Spleen (tissue), 7 donors: Measurements from ENCODE around the gene PLEKHA3.

Source experiments
- POLR2A ChIP-seq, 3 donors: fragments of 450-650 bp; IDR thresholded peaks; one replicate each; pipeline ENCODE4 v1.5.1; 2017; ENCODE audit warnings: antibody characterized with exemption in 3 of 3, mild to moderate bottlenecking in 1 of 3
- POLR2AphosphoS5 ChIP-seq, 3 donors: sonication (generic); formaldehyde crosslinking; IDR thresholded peaks; one replicate each; pipeline ENCODE4 v1.5.1; 2017; ENCODE audit warnings: antibody characterized with exemption in 3 of 3
- TF ChIP-seq, protein P1 (sequence below), 11 experiments: fragments of 200-600 bp in 7 of 11; fragments of 450-650 bp in 4 of 11; sonication (generic) in 4 of 11; IDR thresholded peaks in 8 of 11; conservative IDR thresholded peaks in 3 of 11; 1 replicate in 7 of 11; 2 replicates in 4 of 11; pipeline versions ENCODE4 v1.4.0 to v1.8.0; 2016 to 2021; ENCODE audit warnings: antibody characterized with exemption in 11 of 11, inconsistent platforms in 4 of 11, mild to moderate bottlenecking in 1 of 11
- donor health status: DM: no; HTN: no; CAD: no; lungs with moderate emphysema.
- donor health status: DM: no; HTN: no; CAD: no.
- donor health status: DM: no; HTN: no; CAD: no.

DNA sequence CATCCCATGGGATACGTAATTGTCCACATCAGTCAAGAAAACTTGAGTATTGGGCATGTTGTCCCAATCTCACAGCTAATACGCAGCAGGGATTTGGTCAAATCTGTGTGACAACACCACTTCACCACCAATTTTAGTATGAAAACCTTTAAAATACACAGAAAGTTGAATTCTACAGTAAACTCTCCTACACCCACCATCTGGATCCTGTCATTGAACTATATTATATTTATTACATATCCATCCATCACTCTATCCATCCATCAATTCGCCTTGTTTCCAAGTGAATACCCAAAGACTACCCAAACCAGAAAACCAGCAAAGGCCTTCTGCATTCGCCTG is 1.0 kb upstream of the PLEKHA3 start:
- TF ChIP-seq, protein P1, sequence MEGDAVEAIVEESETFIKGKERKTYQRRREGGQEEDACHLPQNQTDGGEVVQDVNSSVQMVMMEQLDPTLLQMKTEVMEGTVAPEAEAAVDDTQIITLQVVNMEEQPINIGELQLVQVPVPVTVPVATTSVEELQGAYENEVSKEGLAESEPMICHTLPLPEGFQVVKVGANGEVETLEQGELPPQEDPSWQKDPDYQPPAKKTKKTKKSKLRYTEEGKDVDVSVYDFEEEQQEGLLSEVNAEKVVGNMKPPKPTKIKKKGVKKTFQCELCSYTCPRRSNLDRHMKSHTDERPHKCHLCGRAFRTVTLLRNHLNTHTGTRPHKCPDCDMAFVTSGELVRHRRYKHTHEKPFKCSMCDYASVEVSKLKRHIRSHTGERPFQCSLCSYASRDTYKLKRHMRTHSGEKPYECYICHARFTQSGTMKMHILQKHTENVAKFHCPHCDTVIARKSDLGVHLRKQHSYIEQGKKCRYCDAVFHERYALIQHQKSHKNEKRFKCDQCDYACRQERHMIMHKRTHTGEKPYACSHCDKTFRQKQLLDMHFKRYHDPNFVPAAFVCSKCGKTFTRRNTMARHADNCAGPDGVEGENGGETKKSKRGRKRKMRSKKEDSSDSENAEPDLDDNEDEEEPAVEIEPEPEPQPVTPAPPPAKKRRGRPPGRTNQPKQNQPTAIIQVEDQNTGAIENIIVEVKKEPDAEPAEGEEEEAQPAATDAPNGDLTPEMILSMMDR (IDR thresholded peaks at IDR 0.05 in 8 of 11, conservative IDR thresholded peaks at IDR 0.05 in 3 of 11): no peak
- TF ChIP-seq POLR2A (IDR thresholded peaks at IDR 0.05): no peak
- TF ChIP-seq POLR2AphosphoS5 (IDR thresholded peaks at IDR 0.05): no peak
